ENCODE data around the gene ELP4.

ELP4 gene

GRCh38 chr11:31815711-31816467, 306.3 kb downstream of the ELP4 start:
- no peak for DNase-seq

- DNase-seq = no peak
These were observed 307.0 kb downstream of the ELP4 start for GRCh38 chr11:31816468-31817053.

GRCh38 chr11:31817054-31817620, 307.6 kb downstream of the ELP4 start:
- DNase-seq = no peak

- no peak for DNase-seq
These were observed 308.3 kb downstream of the ELP4 start for GRCh38 chr11:31817621-31818424.

GRCh38 chr11:31818425-31818755, 308.8 kb downstream of the ELP4 start:
- no peak for DNase-seq

GRCh38 chr11:31818874-31819331, 309.3 kb downstream of the ELP4 start:
- no peak for DNase-seq

GRCh38 chr11:31819621-31820437, 310.3 kb downstream of the ELP4 start:
- no peak for DNase-seq

DNA sequence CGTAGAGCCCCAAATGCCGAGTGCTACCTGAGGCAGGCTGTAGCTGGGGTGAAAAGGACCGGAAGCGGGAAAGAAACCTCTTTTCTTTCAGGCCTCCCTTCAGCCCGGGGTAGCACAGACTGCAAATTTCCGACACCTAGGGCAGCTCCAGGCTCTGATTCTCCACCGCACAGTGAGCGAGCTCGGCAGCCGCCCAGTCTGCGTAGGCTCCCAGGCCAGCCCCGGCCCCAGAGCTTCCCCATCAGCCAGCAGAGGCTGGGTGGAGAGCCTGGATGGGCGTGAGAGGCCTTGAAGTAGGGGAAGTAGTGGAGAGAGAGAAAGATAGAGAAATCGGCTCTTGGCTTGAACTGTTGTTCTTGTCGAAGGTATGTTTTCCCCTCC, 310.9 kb downstream of the ELP4 start:
- DNase-seq = no peak

DNA sequence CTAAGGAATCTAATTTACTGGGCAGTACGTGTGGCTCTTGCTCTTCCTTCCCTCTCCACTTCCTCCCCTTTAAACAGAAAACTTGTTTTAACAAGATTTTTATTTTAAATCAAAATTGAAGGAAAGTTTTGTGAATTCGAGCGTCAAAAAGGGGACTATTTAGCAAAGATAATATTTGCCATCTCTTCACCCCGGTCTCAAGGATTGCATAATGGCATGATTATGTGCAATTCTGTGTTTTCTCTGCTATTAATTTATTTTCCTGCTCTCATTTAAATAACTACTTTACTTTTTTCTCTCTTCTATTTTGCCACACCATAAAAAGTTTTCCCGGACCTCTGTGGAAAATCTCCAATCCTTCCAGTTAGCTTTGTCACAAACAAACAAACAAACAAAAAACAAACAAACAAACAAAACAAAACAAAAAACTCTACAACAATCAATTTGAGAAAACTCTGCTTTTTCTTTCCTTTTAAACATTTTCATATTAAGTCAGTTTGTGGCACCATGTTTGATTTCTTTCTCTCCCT, 311.7 kb downstream of the ELP4 start:
- DNase-seq = no peak

DNA sequence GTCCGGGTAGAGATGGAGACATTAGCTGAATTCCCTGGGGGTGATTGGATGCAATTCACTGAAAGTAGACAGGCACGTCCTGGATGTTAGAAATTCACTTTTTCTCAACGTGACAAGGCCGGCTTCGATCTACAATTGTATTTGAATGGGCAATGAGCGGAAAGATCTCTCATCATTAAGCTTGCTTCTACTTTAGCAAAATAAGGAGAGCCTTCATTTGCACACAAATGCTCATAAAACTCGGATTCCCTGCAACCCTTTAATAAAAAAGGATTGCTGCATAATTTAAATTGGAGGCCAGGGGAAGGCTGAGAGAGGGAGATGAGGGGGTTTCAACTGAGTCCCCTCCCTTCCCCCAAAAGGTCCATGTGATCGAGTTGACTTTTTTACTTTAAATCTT, 312.2 kb downstream of the ELP4 start:
- DNase-seq = no peak

DNA sequence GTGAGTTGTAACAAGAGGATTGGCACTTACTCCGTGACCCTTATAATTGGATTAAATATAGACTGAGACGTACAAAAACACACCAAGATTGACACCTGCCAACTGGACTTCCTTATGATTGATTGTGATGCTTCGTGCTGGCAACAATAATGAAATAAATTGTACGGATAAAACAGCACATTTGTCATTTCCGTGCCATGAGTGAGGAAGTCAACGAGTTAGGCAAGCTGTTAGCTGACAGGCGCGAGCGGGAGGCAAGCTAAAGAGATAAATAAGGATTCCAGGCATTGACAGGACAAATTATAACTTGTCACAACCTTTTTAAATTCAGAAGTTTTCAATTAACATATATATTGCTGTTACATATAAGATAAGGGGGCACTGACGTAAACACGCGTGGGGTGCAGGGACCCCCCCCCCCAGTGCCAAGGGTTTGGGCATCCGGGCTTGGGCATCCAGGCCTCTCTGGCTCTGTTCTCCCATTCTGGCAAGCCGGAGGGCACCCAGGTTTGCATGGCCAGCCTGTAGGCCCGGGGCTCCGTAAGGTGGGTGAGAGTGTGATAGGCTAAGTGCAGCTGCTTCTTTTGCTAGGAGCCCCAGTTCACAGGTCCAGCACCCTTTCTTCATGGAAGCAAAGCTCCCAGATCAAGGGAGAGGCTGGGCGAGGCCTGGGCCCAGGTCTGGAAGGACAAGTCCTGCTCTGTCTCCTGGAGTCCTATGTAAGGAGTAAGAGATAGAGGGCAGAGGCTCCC, 312.8 kb downstream of the ELP4 start:
- DNase-seq = no peak

- no peak for DNase-seq
These were observed 313.5 kb downstream of the ELP4 start for GRCh38 chr11:31822927-31823643.

- DNase-seq = no peak
These were observed 314.2 kb downstream of the ELP4 start for GRCh38 chr11:31823644-31824331.

- DNase-seq = no peak
These were observed 314.8 kb downstream of the ELP4 start for GRCh38 chr11:31824332-31824878.

DNA sequence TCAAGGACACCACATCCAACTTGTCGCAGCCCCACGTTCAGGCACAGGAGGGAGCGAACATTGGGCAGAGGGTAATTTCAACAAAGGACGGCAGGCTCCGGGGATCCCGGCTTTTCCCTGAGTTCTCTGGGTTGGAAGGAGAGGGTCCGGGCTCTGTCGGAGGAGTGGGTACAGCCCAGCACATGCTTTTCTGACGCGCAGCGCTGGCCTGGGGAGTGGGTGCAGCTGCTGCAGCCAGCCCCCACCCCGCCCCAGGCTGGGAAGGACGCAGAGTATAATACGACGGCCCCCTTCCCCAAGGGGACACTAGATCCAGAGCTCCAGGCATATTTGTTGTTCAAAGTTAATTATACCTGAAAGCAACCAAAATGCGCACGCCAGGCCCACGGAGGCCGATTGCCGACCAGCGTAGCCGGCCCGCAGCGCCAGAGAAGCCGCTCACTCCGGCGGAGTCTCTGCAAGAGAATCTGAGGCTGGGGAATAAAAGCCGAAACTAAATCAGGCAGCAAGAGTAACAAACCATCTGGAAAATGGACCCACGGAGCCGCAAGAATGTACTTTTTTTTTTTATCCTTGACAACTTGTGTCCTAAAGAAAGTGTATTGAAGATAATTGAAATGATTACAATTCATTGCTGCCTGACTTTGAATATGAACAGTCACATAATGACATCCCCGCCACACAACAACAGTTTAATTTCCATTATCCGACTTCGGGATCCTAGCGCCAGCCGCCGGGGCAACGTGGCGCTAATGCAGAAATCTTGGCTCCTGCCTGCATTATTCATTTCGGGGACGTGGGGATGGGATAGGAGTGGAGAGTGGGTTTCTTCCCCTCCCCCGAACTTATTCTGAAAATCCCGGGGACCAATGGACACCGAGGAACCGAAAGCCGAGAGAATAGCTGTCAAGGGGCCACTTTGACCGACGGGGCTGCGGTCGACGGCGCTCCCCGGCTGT, 315.6 kb downstream of the ELP4 start:
- no peak for DNase-seq

DNA sequence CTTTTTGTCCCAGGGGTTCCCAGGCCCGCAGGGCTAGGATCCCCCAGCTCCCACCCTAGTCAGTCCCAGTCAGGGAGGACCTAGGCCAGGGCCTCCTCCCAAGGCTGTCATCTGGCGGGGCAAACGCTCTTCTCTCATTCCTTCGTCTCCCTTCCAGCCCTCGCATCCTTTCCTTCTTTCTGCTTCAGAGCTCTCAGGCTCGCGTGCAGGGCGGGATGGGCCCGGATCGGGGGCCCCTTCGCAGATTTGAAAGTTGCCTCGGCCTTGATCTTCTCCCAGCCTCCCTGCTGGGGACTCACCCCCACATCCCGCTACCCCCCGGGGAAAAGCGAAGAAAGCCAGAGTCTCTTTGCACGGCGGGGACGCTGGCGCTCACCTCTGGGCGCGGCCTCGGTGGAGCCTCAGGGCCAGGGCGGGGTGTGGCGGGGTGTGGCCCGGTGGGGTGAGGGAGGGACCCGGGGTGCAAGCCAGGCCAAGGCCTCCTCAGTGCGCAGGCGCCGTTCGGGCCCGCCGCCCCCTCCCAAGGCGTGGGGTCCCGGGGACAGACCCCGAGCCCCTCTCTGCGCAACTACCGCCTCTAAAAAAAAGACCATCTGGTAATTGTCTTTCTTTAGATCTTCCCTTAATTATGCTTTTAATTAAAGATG, 316.4 kb downstream of the ELP4 start:
- no peak for DNase-seq

GRCh38 chr11:31826536-31827438, 317.2 kb downstream of the ELP4 start:
- no peak for DNase-seq
